ENCODE measurements around the gene RASGRP2. TPM values are rescaled to one million over a fixed set of nuclear protein-coding genes. Genes with fewer than 3 reads are reported as not detected.

Gene RASGRP2
- polyA plus RNA-seq, 1 donor (not counting 4 experiments of a cell fraction or from before 2014, with no cell fraction given) = 0.49 TPM

DNA sequence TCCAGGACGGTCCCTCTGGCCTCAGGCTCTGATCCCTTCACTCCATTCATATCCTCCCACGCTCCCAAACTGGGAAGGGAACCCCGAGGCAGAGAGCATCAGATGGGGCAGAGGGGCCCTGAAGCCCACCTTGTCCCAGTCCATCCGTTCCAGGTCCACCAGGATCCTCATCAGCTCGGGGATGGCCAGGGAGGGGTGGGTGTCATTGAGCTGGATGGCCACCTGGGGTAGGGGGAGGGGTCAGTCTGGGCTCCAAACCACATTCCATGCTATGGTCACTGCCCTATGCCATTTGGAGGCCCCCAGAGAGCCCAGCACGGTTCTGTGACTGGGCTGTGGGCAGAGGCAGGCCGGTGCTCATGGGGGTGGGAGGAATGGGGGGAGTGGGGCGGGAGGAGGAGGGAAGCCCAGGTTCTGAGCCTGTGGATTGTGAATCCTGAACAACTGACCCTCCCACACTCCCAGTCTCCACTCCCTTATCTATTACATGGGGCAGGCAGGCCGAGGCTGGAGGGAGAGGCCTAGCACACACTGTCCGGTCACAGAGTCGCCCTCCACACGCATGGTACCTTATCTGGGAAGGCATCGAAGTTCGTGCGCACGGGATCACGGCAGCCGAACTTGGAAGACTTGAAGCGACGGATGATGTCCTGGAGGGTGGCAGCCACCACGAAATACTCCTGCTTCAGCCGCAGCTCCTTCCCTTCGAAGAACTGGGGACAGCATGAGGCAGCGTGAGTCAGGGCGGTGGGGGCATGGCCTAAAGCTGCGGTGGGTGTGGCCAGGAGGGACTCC is 10.4 kb upstream of the RASGRP2 start:
- H3K27me3 ChIP-seq (ENCODE audit: control insufficient read depth, extremely low read depth, insufficient read depth, low read length) = no peaks in the 10 kb centered on the region
- no peaks in the 10 kb centered on the region for H3K4me1 ChIP-seq (ENCODE audit: control insufficient read depth, extremely low read depth, insufficient read depth, low read length)
- FAIRE-seq = no peak
- no peak overlapping the region for H3K27ac ChIP-seq (ENCODE audit: control insufficient read depth, insufficient read depth, low read length)
- DNase-seq (ENCODE audit: low read depth, low spot score) = no peak
- H3K9me3 ChIP-seq (ENCODE audit: control insufficient read depth, low read depth, low read length) = no peaks in the 10 kb centered on the region
- no peak for TF ChIP-seq EZH2 (IDR thresholded peaks at IDR 0.05; ENCODE audit: low read length)
- TF ChIP-seq, protein P1, sequence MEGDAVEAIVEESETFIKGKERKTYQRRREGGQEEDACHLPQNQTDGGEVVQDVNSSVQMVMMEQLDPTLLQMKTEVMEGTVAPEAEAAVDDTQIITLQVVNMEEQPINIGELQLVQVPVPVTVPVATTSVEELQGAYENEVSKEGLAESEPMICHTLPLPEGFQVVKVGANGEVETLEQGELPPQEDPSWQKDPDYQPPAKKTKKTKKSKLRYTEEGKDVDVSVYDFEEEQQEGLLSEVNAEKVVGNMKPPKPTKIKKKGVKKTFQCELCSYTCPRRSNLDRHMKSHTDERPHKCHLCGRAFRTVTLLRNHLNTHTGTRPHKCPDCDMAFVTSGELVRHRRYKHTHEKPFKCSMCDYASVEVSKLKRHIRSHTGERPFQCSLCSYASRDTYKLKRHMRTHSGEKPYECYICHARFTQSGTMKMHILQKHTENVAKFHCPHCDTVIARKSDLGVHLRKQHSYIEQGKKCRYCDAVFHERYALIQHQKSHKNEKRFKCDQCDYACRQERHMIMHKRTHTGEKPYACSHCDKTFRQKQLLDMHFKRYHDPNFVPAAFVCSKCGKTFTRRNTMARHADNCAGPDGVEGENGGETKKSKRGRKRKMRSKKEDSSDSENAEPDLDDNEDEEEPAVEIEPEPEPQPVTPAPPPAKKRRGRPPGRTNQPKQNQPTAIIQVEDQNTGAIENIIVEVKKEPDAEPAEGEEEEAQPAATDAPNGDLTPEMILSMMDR (optimal IDR thresholded peaks at IDR 0.05 in 1 of 3, IDR thresholded peaks at IDR 0.05 in 1 of 3, conservative IDR thresholded peaks at IDR 0.05 in 1 of 3; ENCODE audit: extremely low read depth in 1 of 3, insufficient read depth in 2 of 3, low read length in 3 of 3) = no peak
- H3K79me2 ChIP-seq (ENCODE audit: control insufficient read depth, insufficient read depth, low read length) = no peaks in the 10 kb centered on the region
- H3K36me3 ChIP-seq (ENCODE audit: control insufficient read depth in 2 of 2, extremely low read depth in 1 of 2, insufficient read depth in 2 of 2, low read length in 2 of 2) = no peaks in the 10 kb centered on the region
- H3K9ac ChIP-seq (ENCODE audit: control insufficient read depth, extremely low read depth, insufficient read depth, low read length) = no peak overlapping the region
- H3K4me2 ChIP-seq (ENCODE audit: control insufficient read depth, extremely low read depth, insufficient read depth, low read depth, low read length) = no peak overlapping the region
- dilution Hi-C loops (cut with MboI; ENCODE audit: extremely low pct_ligation_motif_present, low sequenced_read_pairs) = no loop called here
- no peaks in the 10 kb centered on the region for H4K20me1 ChIP-seq (ENCODE audit: control insufficient read depth, extremely low read depth, insufficient read depth, low read length)
- H2AFZ ChIP-seq (ENCODE audit: control insufficient read depth, low read length) = no peak overlapping the region
- no peak overlapping the region for H3K4me3 ChIP-seq (ENCODE audit: control insufficient read depth in 2 of 3, extremely low read depth in 1 of 3, insufficient read depth in 2 of 3, low read depth in 1 of 3, low read length in 3 of 3)
- H3K9me1 ChIP-seq (ENCODE audit: control insufficient read depth, extremely low read depth, insufficient read depth, low read length) = no peaks in the 10 kb centered on the region

DNA sequence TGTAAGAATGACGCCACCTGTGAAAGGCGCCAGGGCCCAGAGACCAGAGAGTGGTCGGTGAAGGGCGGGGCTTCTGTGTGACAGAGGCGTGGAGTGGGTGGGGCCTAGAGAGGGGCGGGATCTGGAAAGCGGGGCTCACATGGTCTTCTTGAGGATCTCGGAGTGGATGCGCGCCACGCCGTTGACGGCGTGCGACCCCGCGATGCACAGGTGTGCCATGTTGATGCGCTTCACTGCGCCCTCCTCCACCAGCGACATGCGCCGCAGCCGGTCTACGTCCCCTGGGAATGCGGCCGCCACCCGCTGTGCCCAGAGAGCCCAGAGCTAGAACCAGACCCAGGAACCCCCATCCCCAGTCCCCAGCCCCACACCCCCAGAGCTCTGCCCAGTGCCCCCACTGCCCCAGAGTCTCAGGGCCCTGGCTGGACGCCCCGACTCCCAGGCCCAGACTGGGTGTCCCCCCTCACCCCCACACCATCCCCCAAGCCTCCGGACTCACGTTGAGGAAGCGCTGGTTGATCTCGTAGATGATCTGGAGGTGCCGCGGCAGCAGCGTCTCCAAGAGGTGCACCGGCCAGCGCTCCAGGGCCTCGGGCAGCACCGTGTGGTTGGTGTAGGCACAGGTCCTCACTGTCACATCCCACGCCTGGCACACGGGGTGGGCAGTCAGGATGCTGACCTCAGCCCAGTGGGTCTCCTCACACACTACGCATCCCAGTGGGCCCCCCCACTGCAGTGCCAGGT is 9.6 kb upstream of the RASGRP2 start:
- no peaks in the 10 kb centered on the region for H3K9me3 ChIP-seq (ENCODE audit: control insufficient read depth, low read depth, low read length)
- no peaks in the 10 kb centered on the region for H4K20me1 ChIP-seq (ENCODE audit: control insufficient read depth, extremely low read depth, insufficient read depth, low read length)
- no peak for DNase-seq (ENCODE audit: low read depth, low spot score)
- dilution Hi-C loops (cut with MboI; ENCODE audit: extremely low pct_ligation_motif_present, low sequenced_read_pairs) = no loop called here
- no peak overlapping the region for H3K4me3 ChIP-seq (ENCODE audit: control insufficient read depth in 2 of 3, extremely low read depth in 1 of 3, insufficient read depth in 2 of 3, low read depth in 1 of 3, low read length in 3 of 3)
- H3K9me1 ChIP-seq (ENCODE audit: control insufficient read depth, extremely low read depth, insufficient read depth, low read length) = no peaks in the 10 kb centered on the region
- H3K4me1 ChIP-seq (ENCODE audit: control insufficient read depth, extremely low read depth, insufficient read depth, low read length) = peaks cover under 1% of the 10 kb centered on the region
- no peaks in the 10 kb centered on the region for H3K27me3 ChIP-seq (ENCODE audit: control insufficient read depth, extremely low read depth, insufficient read depth, low read length)
- TF ChIP-seq, protein P1 (optimal IDR thresholded peaks at IDR 0.05 in 1 of 3, IDR thresholded peaks at IDR 0.05 in 1 of 3, conservative IDR thresholded peaks at IDR 0.05 in 1 of 3; ENCODE audit: extremely low read depth in 1 of 3, insufficient read depth in 2 of 3, low read length in 3 of 3) = no peak
- no peak for TF ChIP-seq EZH2 (IDR thresholded peaks at IDR 0.05; ENCODE audit: low read length)
- H3K36me3 ChIP-seq (ENCODE audit: control insufficient read depth in 2 of 2, extremely low read depth in 1 of 2, insufficient read depth in 2 of 2, low read length in 2 of 2) = no peaks in the 10 kb centered on the region
- H3K79me2 ChIP-seq (ENCODE audit: control insufficient read depth, insufficient read depth, low read length) = no peaks in the 10 kb centered on the region
- no peak overlapping the region for H3K4me2 ChIP-seq (ENCODE audit: control insufficient read depth, extremely low read depth, insufficient read depth, low read depth, low read length)
- FAIRE-seq = no peak
- no peak overlapping the region for H3K9ac ChIP-seq (ENCODE audit: control insufficient read depth, extremely low read depth, insufficient read depth, low read length)
- no peak overlapping the region for H3K27ac ChIP-seq (ENCODE audit: control insufficient read depth, insufficient read depth, low read length)
- H2AFZ ChIP-seq (ENCODE audit: control insufficient read depth, low read length) = no peak overlapping the region

Measured in keratinocyte (primary cell).